ENCODE results near the gene JAGN1. TPM values are rescaled to one million over a fixed set of nuclear protein-coding genes. Genes with fewer than 3 reads are reported as not detected.

Gene JAGN1
- total RNA-seq, 1 experiment from 2014 or later = 49.7 TPM

- peaks cover 64% of the 10 kb centered on the region for H3K36me3 Mint-ChIP-seq (ENCODE audit: insufficient read depth, unreplicated experiment)
- CTCF ChIA-PET = interaction anchor here (0.6 kb wide), 1 partner anchor 201 kb away, joined by 3 read pairs; no protein-coding TSS in a partner anchor
- no peak for TF ChIP-seq CTCF (IDR thresholded peaks at IDR 0.05; ENCODE audit: unreplicated experiment)
Observed at GRCh38 chr3:9928158-9928557, 37.7 kb downstream of the JAGN1 start.

DNA sequence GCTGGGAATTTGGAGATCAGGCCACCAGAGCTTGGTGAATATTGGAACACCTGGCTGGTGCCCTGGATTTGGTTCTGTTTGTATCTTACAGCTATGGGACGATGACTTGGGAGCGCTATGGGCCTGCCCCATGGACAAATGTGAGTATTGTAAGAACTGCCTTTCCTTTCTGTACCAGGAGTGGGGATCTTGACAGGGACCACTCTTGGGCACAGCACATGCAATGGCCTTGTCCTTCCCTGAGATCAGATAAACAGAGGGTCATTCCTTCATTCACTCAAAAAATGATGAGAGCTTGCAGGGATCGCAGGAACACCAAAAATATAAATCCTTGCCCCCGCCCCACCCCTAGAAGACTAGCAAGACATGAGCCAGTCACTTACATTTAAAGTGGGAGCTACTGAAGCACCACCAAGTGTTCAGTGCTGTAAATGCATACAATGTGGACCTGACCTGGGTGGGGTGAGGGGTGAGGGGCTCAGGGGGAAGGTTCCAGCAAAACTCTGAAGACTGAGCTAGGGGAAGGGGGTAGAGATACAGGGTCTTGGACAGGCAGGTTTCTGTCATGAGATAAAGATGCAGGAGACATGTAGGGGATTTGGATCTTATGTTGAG, 40.5 kb downstream of the JAGN1 start:
- Mint-ChIP-seq H3K27ac (ENCODE audit: low read depth, unreplicated experiment) (no peak overlapping the region), H3K27me3 (ENCODE audit: insufficient read depth, unreplicated experiment) (no peaks in the 10 kb centered on the region), H3K36me3 (ENCODE audit: insufficient read depth, unreplicated experiment) (peaks cover 61% of the 10 kb centered on the region), H3K4me3 (ENCODE audit: unreplicated experiment) (no peak overlapping the region), H3K9me3 (ENCODE audit: unreplicated experiment) (no peaks in the 10 kb centered on the region), H3K4me1 (ENCODE audit: insufficient read depth, unreplicated experiment) (peaks cover 22% of the 10 kb centered on the region)
- intact Hi-C loops (cut with micrococcal nuclease) = loop anchor here (5.0 kb wide), 1 partner anchor 214 kb away; no protein-coding TSS in a partner anchor
- ChIA-PET POLR2A (interaction anchor here (0.6 to 6.1 kb wide), 12 partner anchors 14 to 106 kb away, joined by 3 to 49 read pairs (median 4); partner anchors contain the start of genes IL17RC and RPUSD3), CTCF (interaction anchor here (0.6 to 6.3 kb wide), 13 partner anchors 10 to 270 kb away, joined by 3 to 42 read pairs (median 6); partner anchors contain the start of genes IL17RC and RPUSD3)
- no TSS peak for BruUV-seq (replicated peaks)
- no peak for TF ChIP-seq CTCF (IDR thresholded peaks at IDR 0.05; ENCODE audit: unreplicated experiment)
- DNase-seq (ENCODE audit: unreplicated experiment) = no peak

More at GRCh38 chr3:9928158-9928557, 37.7 kb downstream of the JAGN1 start:
- BruUV-seq (replicated peaks) = no TSS peak
- H3K27ac Mint-ChIP-seq (ENCODE audit: low read depth, unreplicated experiment) = no peak overlapping the region
- no peaks in the 10 kb centered on the region for H3K27me3 Mint-ChIP-seq (ENCODE audit: insufficient read depth, unreplicated experiment)
- no peaks in the 10 kb centered on the region for H3K9me3 Mint-ChIP-seq (ENCODE audit: unreplicated experiment)
- H3K4me3 Mint-ChIP-seq (ENCODE audit: unreplicated experiment) = no peak overlapping the region
- DNase-seq (ENCODE audit: unreplicated experiment) = no peak
- POLR2A ChIA-PET = no interaction called here
- peaks cover 9% of the 10 kb centered on the region for H3K4me1 Mint-ChIP-seq (ENCODE audit: insufficient read depth, unreplicated experiment)
- intact Hi-C loops (cut with micrococcal nuclease) = no loop called here

DNA sequence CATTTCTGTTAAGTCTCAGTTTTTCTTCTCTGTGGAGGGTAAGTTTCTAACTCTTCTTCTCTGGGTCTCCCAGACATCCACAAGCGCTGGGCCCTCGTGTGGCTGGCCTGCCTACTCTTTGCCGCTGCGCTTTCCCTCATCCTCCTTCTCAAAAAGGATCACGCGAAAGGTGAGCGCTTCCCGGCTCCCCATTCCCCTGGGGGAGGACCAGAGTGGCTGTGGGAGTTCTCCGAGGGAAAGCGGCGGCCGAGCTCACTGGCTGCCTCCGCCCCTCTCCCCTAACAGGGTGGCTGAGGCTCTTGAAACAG, 42.1 kb downstream of the JAGN1 start:
- TF ChIP-seq CTCF (IDR thresholded peaks at IDR 0.05; ENCODE audit: unreplicated experiment) = no peak
- Mint-ChIP-seq H3K9me3 (ENCODE audit: unreplicated experiment) (no peaks in the 10 kb centered on the region), H3K27ac (ENCODE audit: low read depth, unreplicated experiment) (peak overlapping the region; percentile 86), H3K27me3 (ENCODE audit: insufficient read depth, unreplicated experiment) (no peaks in the 10 kb centered on the region), H3K4me3 (ENCODE audit: unreplicated experiment) (peak overlapping the region; percentile 90), H3K36me3 (ENCODE audit: insufficient read depth, unreplicated experiment) (peaks cover 60% of the 10 kb centered on the region), H3K4me1 (ENCODE audit: insufficient read depth, unreplicated experiment) (peaks cover 23% of the 10 kb centered on the region)
- CTCF ChIA-PET = interaction anchor here (0.6 to 6.3 kb wide), 19 partner anchors 9 to 347 kb away, joined by 3 to 42 read pairs (median 5); partner anchors contain the start of genes IL17RC and IL17RE
- BruUV-seq (replicated peaks) = no TSS peak
- no peak for DNase-seq (ENCODE audit: unreplicated experiment)
- POLR2A ChIA-PET = interaction anchor here (0.7 to 6.1 kb wide), 16 partner anchors 14 to 292 kb away, joined by 3 to 49 read pairs (median 8); partner anchors contain the start of genes ARPC4, CAMK1, IL17RC and IL17RE
- intact Hi-C loops (cut with micrococcal nuclease) = loop anchor here (5.0 kb wide), 1 partner anchor 215 kb away; no protein-coding TSS in a partner anchor

- Mint-ChIP-seq H3K4me1 (ENCODE audit: insufficient read depth, unreplicated experiment) (peaks cover 23% of the 10 kb centered on the region), H3K27ac (ENCODE audit: low read depth, unreplicated experiment) (peak overlapping the region; percentile 86), H3K4me3 (ENCODE audit: unreplicated experiment) (peak overlapping the region; percentile 90), H3K27me3 (ENCODE audit: insufficient read depth, unreplicated experiment) (no peaks in the 10 kb centered on the region), H3K9me3 (ENCODE audit: unreplicated experiment) (no peaks in the 10 kb centered on the region), H3K36me3 (ENCODE audit: insufficient read depth, unreplicated experiment) (peaks cover 56% of the 10 kb centered on the region)
- ChIA-PET POLR2A (interaction anchor here (0.6 to 6.1 kb wide), 25 partner anchors 10 to 1300 kb away, joined by 3 to 49 read pairs (median 4); partner anchors contain the start of genes ARPC4, CAMK1, FANCD2 and IL17RC), CTCF (interaction anchor here (0.6 to 6.3 kb wide), 25 partner anchors 9 to 347 kb away, joined by 3 to 42 read pairs (median 5); partner anchors contain the start of genes IL17RC and IL17RE)
- TSS peak; percentile 66 for BruUV-seq (replicated peaks)
- peak; percentile 59 for TF ChIP-seq CTCF (IDR thresholded peaks at IDR 0.05; ENCODE audit: unreplicated experiment)
- intact Hi-C loops (cut with micrococcal nuclease) = loop anchor here (1.0 to 5.0 kb wide), 2 partner anchors 84 to 216 kb away; no protein-coding TSS in a partner anchor
- DNase-seq (ENCODE audit: unreplicated experiment) = peak; percentile 77
Observed at GRCh38 chr3:9932843-9933560, 42.6 kb downstream of the JAGN1 start.
